Measurements from ENCODE around the gene USH2A. TPM values are rescaled to one million over a fixed set of nuclear protein-coding genes. Genes with fewer than 3 reads are reported as not detected.

Gene USH2A
- total RNA-seq, 2 experiments from 2014 or later = not detected

GRCh38 chr1:215877452-215877951, 545.7 kb downstream of the USH2A start:
- POLR2A ChIA-PET = no interaction called here
- no peak for DNase-seq
- H3K36me3 Mint-ChIP-seq = no peaks in the 10 kb centered on the region
- H3K4me3 Mint-ChIP-seq = no peak overlapping the region
- no peak overlapping the region for H3K27ac Mint-ChIP-seq
- CTCF ChIA-PET = no interaction called here
- no peaks in the 10 kb centered on the region for H3K9me3 Mint-ChIP-seq
- intact Hi-C loops (cut with micrococcal nuclease) = no loop called here
- H3K4me1 Mint-ChIP-seq (ENCODE audit: low read depth) = no peaks in the 10 kb centered on the region
- no peaks in the 10 kb centered on the region for H3K27me3 Mint-ChIP-seq

GRCh38 chr1:215875712-215876111, 547.5 kb downstream of the USH2A start:
- POLR2A ChIA-PET = no interaction called here
- Mint-ChIP-seq H3K27me3 (no peaks in the 10 kb centered on the region), H3K9me3 (no peaks in the 10 kb centered on the region), H3K36me3 (no peaks in the 10 kb centered on the region), H3K4me3 (no peak overlapping the region), H3K4me1 (ENCODE audit: low read depth) (no peaks in the 10 kb centered on the region), H3K27ac (no peak overlapping the region)
- no peak for DNase-seq
- intact Hi-C loops (cut with micrococcal nuclease) = no loop called here
- CTCF ChIA-PET = no interaction called here

- POLR2A ChIA-PET = no interaction called here
- Mint-ChIP-seq H3K4me1 (ENCODE audit: low read depth) (no peaks in the 10 kb centered on the region), H3K9me3 (no peaks in the 10 kb centered on the region), H3K27me3 (no peaks in the 10 kb centered on the region), H3K27ac (no peak overlapping the region), H3K36me3 (no peaks in the 10 kb centered on the region), H3K4me3 (no peak overlapping the region)
- DNase-seq = no peak
- CTCF ChIA-PET = no interaction called here
- intact Hi-C loops (cut with micrococcal nuclease) = no loop called here
Measured at GRCh38 chr1:215875236-215875635, 548.0 kb downstream of the USH2A start.

GRCh38 chr1:215872658-215873057, 550.6 kb downstream of the USH2A start:
- no peak for DNase-seq
- Mint-ChIP-seq H3K27ac (no peak overlapping the region), H3K4me3 (no peak overlapping the region), H3K9me3 (peaks cover 3% of the 10 kb centered on the region), H3K36me3 (no peaks in the 10 kb centered on the region), H3K4me1 (ENCODE audit: low read depth) (no peaks in the 10 kb centered on the region), H3K27me3 (no peaks in the 10 kb centered on the region)
- POLR2A ChIA-PET = no interaction called here
- intact Hi-C loops (cut with micrococcal nuclease) = no loop called here
- CTCF ChIA-PET = no interaction called here

GRCh38 chr1:215868500-215868899, 554.7 kb downstream of the USH2A start:
- ChIA-PET CTCF (no interaction called here), POLR2A (no interaction called here)
- Mint-ChIP-seq H3K4me1 (ENCODE audit: low read depth) (no peaks in the 10 kb centered on the region), H3K36me3 (no peaks in the 10 kb centered on the region), H3K27ac (no peak overlapping the region), H3K9me3 (peaks cover 6% of the 10 kb centered on the region), H3K4me3 (no peak overlapping the region), H3K27me3 (no peaks in the 10 kb centered on the region)
- no peak for DNase-seq
- intact Hi-C loops (cut with micrococcal nuclease) = no loop called here

GRCh38 chr1:215865060-215865459, 558.2 kb downstream of the USH2A start:
- CTCF ChIA-PET = no interaction called here
- no peaks in the 10 kb centered on the region for H3K4me1 Mint-ChIP-seq (ENCODE audit: low read depth)
- DNase-seq = no peak
- H3K4me3 Mint-ChIP-seq = no peak overlapping the region
- intact Hi-C loops (cut with micrococcal nuclease) = no loop called here
- POLR2A ChIA-PET = no interaction called here
- no peak overlapping the region for H3K27ac Mint-ChIP-seq
- H3K36me3 Mint-ChIP-seq = no peaks in the 10 kb centered on the region
- H3K9me3 Mint-ChIP-seq = peaks cover 9% of the 10 kb centered on the region
- H3K27me3 Mint-ChIP-seq = no peaks in the 10 kb centered on the region

- Mint-ChIP-seq H3K27ac (no peak overlapping the region), H3K4me3 (no peak overlapping the region), H3K36me3 (no peaks in the 10 kb centered on the region), H3K4me1 (ENCODE audit: low read depth) (no peaks in the 10 kb centered on the region), H3K27me3 (no peaks in the 10 kb centered on the region), H3K9me3 (peaks cover 9% of the 10 kb centered on the region)
- POLR2A ChIA-PET = no interaction called here
- intact Hi-C loops (cut with micrococcal nuclease) = no loop called here
- CTCF ChIA-PET = no interaction called here
- no peak for DNase-seq
Measured at GRCh38 chr1:215863796-215864195, 559.5 kb downstream of the USH2A start.

GRCh38 chr1:215860833-215861232, 562.4 kb downstream of the USH2A start:
- H3K9me3 Mint-ChIP-seq = peaks cover 14% of the 10 kb centered on the region
- H3K36me3 Mint-ChIP-seq = no peaks in the 10 kb centered on the region
- no peak for DNase-seq
- no peaks in the 10 kb centered on the region for H3K4me1 Mint-ChIP-seq (ENCODE audit: low read depth)
- no peak overlapping the region for H3K27ac Mint-ChIP-seq
- POLR2A ChIA-PET = no interaction called here
- no peaks in the 10 kb centered on the region for H3K27me3 Mint-ChIP-seq
- H3K4me3 Mint-ChIP-seq = no peak overlapping the region
- CTCF ChIA-PET = no interaction called here
- intact Hi-C loops (cut with micrococcal nuclease) = no loop called here

- ChIA-PET CTCF (no interaction called here), POLR2A (no interaction called here)
- H3K36me3 Mint-ChIP-seq = no peaks in the 10 kb centered on the region
- no peaks in the 10 kb centered on the region for H3K4me1 Mint-ChIP-seq (ENCODE audit: low read depth)
- intact Hi-C loops (cut with micrococcal nuclease) = no loop called here
- no peaks in the 10 kb centered on the region for H3K27me3 Mint-ChIP-seq
- no peak overlapping the region for H3K27ac Mint-ChIP-seq
- no peak overlapping the region for H3K4me3 Mint-ChIP-seq
- H3K9me3 Mint-ChIP-seq = peaks cover 30% of the 10 kb centered on the region
- DNase-seq = no peak
Measured at GRCh38 chr1:215857317-215857716, 565.9 kb downstream of the USH2A start.

GRCh38 chr1:215845234-215845891, 577.9 kb downstream of the USH2A start:
- intact Hi-C loops (cut with micrococcal nuclease) = no loop called here
- no peak for DNase-seq
- Mint-ChIP-seq H3K4me3 (no peak overlapping the region), H3K4me1 (ENCODE audit: low read depth) (no peaks in the 10 kb centered on the region), H3K27ac (no peak overlapping the region), H3K36me3 (no peaks in the 10 kb centered on the region), H3K27me3 (no peaks in the 10 kb centered on the region), H3K9me3 (peaks cover 6% of the 10 kb centered on the region)
- POLR2A ChIA-PET = no interaction called here
- CTCF ChIA-PET = no interaction called here

GRCh38 chr1:215844777-215845176, 578.5 kb downstream of the USH2A start:
- ChIA-PET CTCF (no interaction called here), POLR2A (no interaction called here)
- Mint-ChIP-seq H3K4me1 (ENCODE audit: low read depth) (no peaks in the 10 kb centered on the region), H3K27ac (no peak overlapping the region), H3K27me3 (no peaks in the 10 kb centered on the region), H3K36me3 (no peaks in the 10 kb centered on the region), H3K4me3 (no peak overlapping the region), H3K9me3 (peaks cover 6% of the 10 kb centered on the region)
- no peak for DNase-seq
- intact Hi-C loops (cut with micrococcal nuclease) = no loop called here

GRCh38 chr1:215844266-215844665, 579.0 kb downstream of the USH2A start:
- Mint-ChIP-seq H3K4me3 (no peak overlapping the region), H3K4me1 (ENCODE audit: low read depth) (no peaks in the 10 kb centered on the region), H3K27me3 (no peaks in the 10 kb centered on the region), H3K9me3 (peaks cover 6% of the 10 kb centered on the region), H3K27ac (no peak overlapping the region), H3K36me3 (no peaks in the 10 kb centered on the region)
- ChIA-PET CTCF (no interaction called here), POLR2A (no interaction called here)
- no peak for DNase-seq
- intact Hi-C loops (cut with micrococcal nuclease) = no loop called here

GRCh38 chr1:215842905-215843304, 580.3 kb downstream of the USH2A start:
- no peak for DNase-seq
- no peaks in the 10 kb centered on the region for H3K27me3 Mint-ChIP-seq
- ChIA-PET CTCF (no interaction called here), POLR2A (no interaction called here)
- H3K36me3 Mint-ChIP-seq = no peaks in the 10 kb centered on the region
- H3K27ac Mint-ChIP-seq = no peak overlapping the region
- H3K9me3 Mint-ChIP-seq = peaks cover 9% of the 10 kb centered on the region
- intact Hi-C loops (cut with micrococcal nuclease) = no loop called here
- no peaks in the 10 kb centered on the region for H3K4me1 Mint-ChIP-seq (ENCODE audit: low read depth)
- H3K4me3 Mint-ChIP-seq = no peak overlapping the region

All from activated CD4-positive, alpha-beta memory T cell treated with anti-CD3 and anti-CD28 coated beads for 36 hours (primary cell).